Endothelial cell of umbilical vein (primary cell): Measurements from ENCODE around the gene ELAC2. TPM values are rescaled to one million over a fixed set of nuclear protein-coding genes. Genes with fewer than 3 reads are reported as not detected.

Source experiments
- BruUV-seq: library from RNA; stranded (reverse); fragments of 400-500 nt; replicated peaks from 2 replicates; lab custom pipeline; 2021; lab: Mats Ljungman, UMichigan
- CTCF ChIA-PET: fragments of 300-600, 350-600 bp; sonication (Branson Sonifier 250); formaldehyde crosslinking; loops from one replicate; lab custom pipeline; 2021; ENCODE audit warnings: antibody characterized with exemption, inconsistent platforms; lab: Charles Lee
- POLR2A ChIA-PET: fragments of 300-600, 350-600 bp; sonication (Branson Sonifier 250); formaldehyde crosslinking; loops from one replicate; lab custom pipeline; 2021; ENCODE audit warnings: antibody characterized with exemption, inconsistent platforms; lab: Charles Lee
- DNase-seq: peaks from one replicate; pipeline ENCODE4 v3.0.0-alpha.2; 2011; ENCODE audit warnings: low read depth, low spot score
- FAIRE-seq: peaks from 2 replicates; lab custom pipeline; 2011; peaks lifted over from hg19 to GRCh38; lab: Jason Lieb, UNC
- H2AFZ ChIP-seq: 2 replicates; pipeline ENCODE4 v1.6.0; 2012; ENCODE audit warnings: low read depth, low read length, control low read depth, inconsistent platforms
- H3K27ac ChIP-seq: 2 replicates; pipeline ENCODE4 v1.5.1; 2011; ENCODE audit warnings: low read depth, mild to moderate bottlenecking, control low read depth, low read length, moderate library complexity; ENCODE audit not compliant: insufficient read depth
- H3K27me3 ChIP-seq, 2 experiments: 2 replicates each; pipeline versions ENCODE4 v1.6.0 to v1.6.1; 2011; ENCODE audit warnings: low read length in 2 of 2, mixed read lengths in 1 of 2; ENCODE audit not compliant: control insufficient read depth in 2 of 2, insufficient read depth in 2 of 2
- H3K36me3 ChIP-seq, 2 experiments: 2 replicates in 1 of 2; 3 replicates in 1 of 2; pipeline ENCODE4 v1.5.1; 2011; ENCODE audit warnings: low read length in 2 of 2, mild to moderate bottlenecking in 1 of 2, moderate library complexity in 1 of 2; ENCODE audit not compliant: control insufficient read depth in 2 of 2, insufficient read depth in 2 of 2; ENCODE audit errors: extremely low read depth in 1 of 2
- H3K4me1 ChIP-seq: 3 replicates; pipeline ENCODE4 v1.5.1; 2011; ENCODE audit warnings: mild to moderate bottlenecking, low read length; ENCODE audit not compliant: control insufficient read depth, insufficient read depth; ENCODE audit errors: extremely low read depth
- H3K4me2 ChIP-seq: 2 replicates; pipeline ENCODE4 v1.6.1; 2011; ENCODE audit warnings: low read length, control low read depth, mixed read lengths; ENCODE audit not compliant: insufficient read depth
- H3K4me3 ChIP-seq, 3 experiments: fragments of 200-600 bp in 1 of 3; sonication (generic), shearing (Covaris generic) in 1 of 3; replicated peaks in 1 of 3; 2 replicates each; pipeline ENCODE4 v1.5.1; 2011 to 2016; ENCODE audit warnings: control low read depth in 3 of 3, low read length in 3 of 3, mild to moderate bottlenecking in 2 of 3, inconsistent platforms in 1 of 3, low read depth in 1 of 3, moderate library complexity in 1 of 3; ENCODE audit not compliant: insufficient read depth in 1 of 3
- H3K79me2 ChIP-seq: 2 replicates; pipeline ENCODE4 v1.6.0; 2012; ENCODE audit warnings: low read length, inconsistent platforms; ENCODE audit not compliant: control insufficient read depth, insufficient read depth
- H3K9ac ChIP-seq: replicated peaks from 2 replicates; pipeline ENCODE3; 2011; ENCODE audit warnings: low read length, control low read depth; ENCODE audit not compliant: insufficient read depth; ENCODE audit errors: extremely low read depth
- H3K9me1 ChIP-seq: replicated peaks from 3 replicates; pipeline ENCODE4 v1.6.0; 2011; ENCODE audit warnings: mild to moderate bottlenecking, low read length; ENCODE audit not compliant: control insufficient read depth, insufficient read depth; ENCODE audit errors: extremely low read depth
- H3K9me3 ChIP-seq: replicated peaks from 2 replicates; pipeline ENCODE4 v1.5.1; 2012; ENCODE audit warnings: low read length, inconsistent platforms; ENCODE audit not compliant: control insufficient read depth, insufficient read depth
- H4K20me1 ChIP-seq: replicated peaks from 2 replicates; pipeline ENCODE3; 2011; ENCODE audit warnings: mild to moderate bottlenecking, low read length; ENCODE audit not compliant: control insufficient read depth, insufficient read depth; ENCODE audit errors: extremely low read depth
- EZH2 ChIP-seq: IDR thresholded peaks from 2 replicates; pipeline ENCODE4 v1.6.1; 2012; ENCODE audit warnings: borderline replicate concordance, low read depth, mild to moderate bottlenecking, moderate library complexity, low read length, inconsistent platforms; ENCODE audit not compliant: severe bottlenecking
- FOS ChIP-seq: IDR thresholded peaks from 2 replicates; pipeline ENCODE4 v1.6.1; 2011; ENCODE audit warnings: mild to moderate bottlenecking, low read length, moderate library complexity, borderline replicate concordance; ENCODE audit not compliant: insufficient read depth
- GATA2 ChIP-seq: IDR thresholded peaks from 2 replicates; pipeline ENCODE4 v1.7.0; 2011; ENCODE audit warnings: low read depth, mild to moderate bottlenecking, moderate library complexity, mixed read lengths, low read length; ENCODE audit not compliant: insufficient read length, insufficient read depth
- JUN ChIP-seq: IDR thresholded peaks from 2 replicates; pipeline ENCODE4 v1.6.1; 2011; ENCODE audit warnings: borderline replicate concordance, low read depth; ENCODE audit not compliant: insufficient read length, insufficient read depth
- MYC ChIP-seq: IDR thresholded peaks from one replicate; pipeline ENCODE4 v1.6.1; 2011; ENCODE audit warnings: mild to moderate bottlenecking, low read depth, low read length
- POLR2A ChIP-seq: IDR thresholded peaks from 2 replicates; pipeline ENCODE4 v1.6.1; 2012; ENCODE audit warnings: low read depth, mild to moderate bottlenecking, control low read depth, low read length
- POLR2AphosphoS5 ChIP-seq: IDR thresholded peaks from 2 replicates; pipeline ENCODE4 v1.6.1; 2012; ENCODE audit warnings: low read depth, mild to moderate bottlenecking, control low read depth, low read length, moderate library complexity; ENCODE audit not compliant: insufficient read depth
- dilution Hi-C: fragments of 300-500 bp; cut with MboI; formaldehyde crosslinking; loops from one replicate; pipeline ENCODE4 v1.15.0; 2019; ENCODE audit warnings: low sequenced_read_pairs; ENCODE audit not compliant: extremely low pct_ligation_motif_present
- intact Hi-C: fragments of 100-400 bp; cut with micrococcal nuclease; formaldehyde crosslinking; loops from one replicate; pipeline ENCODE4 v1.10.0; 2022
- polyA plus RNA-seq, 4 experiments: library from polyadenylated mRNA; depleted of rRNA in 3 of 4; stranded (reverse) in 3 of 4; unstranded in 1 of 4; fragments of >200 nt; gene quantifications; 2 replicates each; pipeline versions ENCODE4 v1.2.1 to v1.2.3, GENCODE V29; 2011 to 2012; ENCODE audit warnings: missing spikeins in 1 of 4
- total RNA-seq: library from RNA; stranded (reverse); gene quantifications from 2 replicates; pipeline ENCODE4 v1.2.3, GENCODE V29; 2021
- TF ChIP-seq, protein P1 (sequence below): IDR thresholded peaks from 2 replicates; pipeline ENCODE4 v1.6.1; 2011; ENCODE audit not compliant: insufficient read depth, insufficient read length

Gene ELAC2
- total and polyA plus RNA-seq, 2 donors (not counting 3 experiments of a cell fraction or from before 2014, with no cell fraction given), result 64.8 to 75.9 TPM

DNA sequence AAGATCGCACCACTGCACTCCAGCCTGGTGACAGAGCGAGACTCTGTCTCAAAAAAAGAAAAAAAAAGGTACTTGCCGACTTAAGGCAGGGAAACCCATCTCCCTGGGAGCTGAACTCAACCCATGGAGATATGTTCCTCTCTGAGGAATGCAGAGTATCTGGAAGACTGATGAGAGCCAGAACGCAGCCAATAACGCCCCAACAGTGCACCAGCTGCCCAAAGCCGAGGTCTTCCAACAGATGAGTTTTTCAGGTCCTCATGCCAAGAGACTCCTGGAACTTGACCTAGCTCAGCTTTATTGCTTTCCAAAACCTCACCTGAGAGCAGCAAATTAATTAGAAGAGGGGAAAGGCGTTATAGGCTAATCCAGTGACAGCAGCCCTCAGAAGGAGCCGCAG is 9.4 kb downstream of the ELAC2 start:
- no peak overlapping the region for H2AFZ ChIP-seq
- intact Hi-C loops (no loop called here), dilution Hi-C loops (no loop called here)
- no peak for TF ChIP-seq EZH2
- TF ChIP-seq GATA2, result no peak
- no peak for TF ChIP-seq MYC
- no peak for TF ChIP-seq POLR2A
- ChIA-PET CTCF (interaction anchor here (1.6 to 2.6 kb wide), 2 partner anchors 9 to 15 kb away, joined by 6 to 9 read pairs; partner anchors contain the start of gene ELAC2), POLR2A (interaction anchor here (1.6 kb wide), 1 partner anchor 10 kb away, joined by 3 read pairs; the partner anchor contains the start of gene ELAC2)
- H3K79me2 ChIP-seq, result no peaks in the 10 kb centered on the region
- H3K27me3 ChIP-seq, result no peaks in the 10 kb centered on the region
- no peak overlapping the region for H3K27ac ChIP-seq
- no peak overlapping the region for H3K4me2 ChIP-seq
- no peak overlapping the region for H3K9ac ChIP-seq
- H3K36me3 ChIP-seq, result peaks cover 23 to 35% of the 10 kb centered on the region in 2 experiments
- no peaks in the 10 kb centered on the region for H3K9me3 ChIP-seq
- DNase-seq (no peak), FAIRE-seq (no peak)
- H3K9me1 ChIP-seq, result no peaks in the 10 kb centered on the region
- no peaks in the 10 kb centered on the region for H4K20me1 ChIP-seq
- no peaks in the 10 kb centered on the region for H3K4me1 ChIP-seq
- H3K4me3 ChIP-seq, result no peak overlapping the region
- BruUV-seq, result no TSS peak

DNA sequence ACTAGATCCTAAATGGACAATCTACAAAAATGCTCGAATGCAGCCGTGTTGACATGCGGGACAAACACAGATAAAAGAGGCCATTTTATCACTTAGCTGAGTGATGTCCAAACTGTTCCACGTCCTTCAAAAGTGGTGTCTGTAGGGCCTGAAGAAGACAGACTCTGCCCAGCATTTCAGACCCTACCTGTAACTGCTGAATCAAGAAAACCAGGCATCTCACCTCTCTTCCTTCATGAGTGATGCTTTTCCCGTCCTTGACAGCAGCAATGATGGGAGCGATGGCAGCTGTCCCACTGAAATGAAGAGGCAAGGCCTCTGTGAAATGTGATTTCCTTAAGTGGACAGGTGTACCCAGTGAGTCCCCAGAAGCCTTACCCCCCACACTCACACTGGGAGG is 12.3 kb downstream of the ELAC2 start:
- ChIA-PET CTCF (interaction anchor here (0.8 to 2.1 kb wide), 6 partner anchors 9 to 748 kb away, joined by 3 to 9 read pairs (median 5); partner anchors contain the start of gene ELAC2), POLR2A (no interaction called here)
- intact Hi-C loops, result no loop called here

More for the DNA sequence above, 12.3 kb downstream of the ELAC2 start:
- DNase-seq (no peak), FAIRE-seq (no peak)
- no peak overlapping the region for H3K9ac ChIP-seq
- TF ChIP-seq EZH2 (no peak), FOS (no peak), JUN (no peak), MYC (no peak), POLR2AphosphoS5 (no peak), GATA2 (no peak)
- TF ChIP-seq, protein P1, sequence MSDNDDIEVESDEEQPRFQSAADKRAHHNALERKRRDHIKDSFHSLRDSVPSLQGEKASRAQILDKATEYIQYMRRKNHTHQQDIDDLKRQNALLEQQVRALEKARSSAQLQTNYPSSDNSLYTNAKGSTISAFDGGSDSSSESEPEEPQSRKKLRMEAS, result no peak
- peaks cover 18 to 33% of the 10 kb centered on the region in 2 experiments for H3K36me3 ChIP-seq
- H3K4me2 ChIP-seq, result no peak overlapping the region
- no peak overlapping the region for H2AFZ ChIP-seq
- no peaks in the 10 kb centered on the region for H3K9me3 ChIP-seq
- H3K4me3 ChIP-seq, result no peak overlapping the region
- no peaks in the 10 kb centered on the region for H3K4me1 ChIP-seq
- H4K20me1 ChIP-seq, result no peaks in the 10 kb centered on the region
- H3K27me3 ChIP-seq, result no peaks in the 10 kb centered on the region
- dilution Hi-C loops, result no loop called here
- no peak overlapping the region for H3K27ac ChIP-seq
- BruUV-seq, result no TSS peak
- no peaks in the 10 kb centered on the region for H3K79me2 ChIP-seq
- no peaks in the 10 kb centered on the region for H3K9me1 ChIP-seq
